HEK293 (cell line): ENCODE data around the gene SETD3.
"Not testable (repeated sequence)": the region's sequence is repeated elsewhere in the genome, so short reads cannot be mapped to it uniquely, and the experiment has no call there.

Experiments
- CTCF ChIA-PET: fragments of 350-600 bp; formaldehyde crosslinking; extraction: SDS; loops from one replicate; lab custom pipeline; 2021; ENCODE audit warnings: antibody characterized with exemption; lab: Yijun Ruan, JAX
- POLR2A ChIA-PET: fragments of 300-600 bp; formaldehyde crosslinking; extraction: SDS; loops from one replicate; lab custom pipeline; 2020; ENCODE audit warnings: antibody characterized with exemption, inconsistent platforms; lab: Yijun Ruan, JAX
- H3K27ac ChIP-seq: fragments of 200-500 bp; sonication (Bioruptor generic); 2 replicates; pipeline ENCODE4 v1.5.1; 2014; ENCODE audit warnings: low read depth, low read length, control low read depth, inconsistent platforms; ENCODE audit errors: extremely low read depth
- H3K36me3 ChIP-seq, 2 experiments: fragments of 200-500 bp in 1 of 2; sonication (Bioruptor generic) in 1 of 2; 1 replicate in 1 of 2; 2 replicates in 1 of 2; pipeline ENCODE4 v1.5.1; 2014 to 2017; ENCODE audit warnings: inconsistent platforms in 2 of 2, low read length in 2 of 2; ENCODE audit not compliant: control insufficient read depth in 2 of 2, insufficient read depth in 1 of 2
- H3K4me1 ChIP-seq: fragments of 200-500 bp; sonication (Bioruptor generic); 2 replicates; pipeline ENCODE4 v1.5.1; 2014; ENCODE audit warnings: mild to moderate bottlenecking, low read length, inconsistent platforms; ENCODE audit not compliant: control insufficient read depth, insufficient read depth
- H3K4me3 ChIP-seq: 2 replicates; pipeline ENCODE4 v1.5.1; 2011; ENCODE audit warnings: low read depth, mild to moderate bottlenecking, control low read depth, low read length, moderate library complexity
- H3K9me3 ChIP-seq: fragments of 200-500 bp; sonication (Bioruptor generic); 2 replicates; pipeline ENCODE4 v1.5.1; 2014; ENCODE audit warnings: low read depth, low read length, inconsistent platforms; ENCODE audit not compliant: control insufficient read depth, insufficient read depth
- BCL11B ChIP-seq: fragments of 450-650 bp; formaldehyde crosslinking; IDR thresholded peaks from 2 replicates; pipeline ENCODE4 v1.5.1; 2016; ENCODE audit warnings: low read depth, missing biosample characterization, missing genetic modification characterization

SETD3 gene

GRCh38 chr14:99348231-99348630 lies 132.4 kb downstream of the SETD3 start:
- TF ChIP-seq BCL11B (tag by site-specific recombination): peak; percentile 76; the same call in 1 of the 2 replicates
- POLR2A ChIA-PET, H3K4me1 ChIP-seq, H3K36me3 ChIP-seq, CTCF ChIA-PET, H3K4me3 ChIP-seq, H3K27ac ChIP-seq, H3K9me3 ChIP-seq: not testable (repeated sequence)
